ENCODE measurements around the gene CHST8.

- no peak for TF ChIP-seq CTCF (IDR thresholded peaks at IDR 0.05)
- no peak for TF ChIP-seq POLR2A (IDR thresholded peaks at IDR 0.05)
- TF ChIP-seq EP300 (IDR thresholded peaks at IDR 0.05), result no peak
These were observed 77.1 kb downstream of the CHST8 start for GRCh38 chr19:33698576-33699435.
